Activated naive CD8-positive, alpha-beta T cell treated with anti-CD3 and anti-CD28 coated beads, Interleukin-2, amount 10 ng/mL, durations not matched to agents 7 days and 5 days (primary cell): ENCODE data around the gene DIAPH3. TPM values are rescaled to one million over a fixed set of nuclear protein-coding genes. Genes with fewer than 3 reads are reported as not detected.
"Not testable (repeated sequence)": the region's sequence is repeated elsewhere in the genome, so short reads cannot be mapped to it uniquely, and the experiment has no call there.

ENCODE experiments used
- ATAC-seq: fragments of 150-1000 bp; cut with Tn5 transposase; one replicate; pipeline ENCODE4 v1.10.0; 2021; ENCODE audit warnings: low read depth, moderate library complexity
- POLR2A ChIA-PET: fragments of 350-600 bp; sonication (Branson Sonifier 250); formaldehyde crosslinking; loops from one replicate; lab custom pipeline; 2021; ENCODE audit warnings: antibody characterized with exemption; lab: Charles Lee
- DNase-seq: peaks from one replicate; pipeline ENCODE4 v3.0.0; 2021
- H3K27ac Mint-ChIP-seq: one replicate; pipeline ENCODE4 v1.8.0; 2022; ENCODE audit warnings: mild to moderate bottlenecking, mixed read lengths
- H3K27me3 Mint-ChIP-seq: one replicate; pipeline ENCODE4 v1.8.0; 2022; ENCODE audit warnings: mild to moderate bottlenecking, moderate library complexity, mixed read lengths
- H3K36me3 Mint-ChIP-seq: one replicate; pipeline ENCODE4 v1.8.0; 2021; ENCODE audit warnings: mild to moderate bottlenecking, mixed read lengths
- H3K4me1 Mint-ChIP-seq: one replicate; pipeline ENCODE4 v1.8.0; 2021; ENCODE audit warnings: mixed read lengths
- H3K4me3 Mint-ChIP-seq: one replicate; pipeline ENCODE4 v1.8.0; 2022; ENCODE audit warnings: mild to moderate bottlenecking, moderate library complexity, mixed read lengths
- H3K9me3 Mint-ChIP-seq: one replicate; pipeline ENCODE4 v1.8.0; 2021; ENCODE audit warnings: mixed read lengths
- total RNA-seq, 2 experiments: library from RNA; stranded (reverse); gene quantifications; one replicate each; pipeline ENCODE4 v1.2.3, GENCODE V29; 2021

The DIAPH3 gene
- total RNA-seq, 2 experiments from 2014 or later = 16.2 to 18.3 TPM

DNA sequence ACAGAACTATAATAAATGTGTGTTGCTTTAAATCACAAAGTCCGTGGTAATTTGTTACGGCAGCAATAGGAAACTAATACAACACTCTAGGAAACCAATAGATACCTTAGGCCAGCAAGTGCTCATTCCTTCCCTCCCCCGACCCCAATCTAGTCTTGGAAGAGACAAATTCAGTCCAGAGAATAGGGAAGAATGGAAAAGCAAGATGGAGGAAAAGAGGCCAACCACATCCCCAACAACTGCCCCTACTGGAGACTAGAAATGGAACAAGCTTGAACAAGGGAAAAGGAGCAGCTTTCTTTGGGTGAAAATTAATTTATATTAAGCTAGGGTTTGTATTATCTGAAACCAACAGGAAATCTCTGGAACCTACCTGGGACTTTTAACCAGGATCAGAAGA is 54.4 kb downstream of the DIAPH3 start:
- Mint-ChIP-seq H3K36me3 (peaks cover 41% of the 10 kb centered on the region), H3K27me3 (no peaks in the 10 kb centered on the region), H3K27ac (no peak overlapping the region), H3K4me1 (peaks cover 3% of the 10 kb centered on the region), H3K9me3 (no peaks in the 10 kb centered on the region), H3K4me3 (no peak overlapping the region)
- ATAC-seq (no peak), DNase-seq (no peak)
- POLR2A ChIA-PET = no interaction called here

DNA sequence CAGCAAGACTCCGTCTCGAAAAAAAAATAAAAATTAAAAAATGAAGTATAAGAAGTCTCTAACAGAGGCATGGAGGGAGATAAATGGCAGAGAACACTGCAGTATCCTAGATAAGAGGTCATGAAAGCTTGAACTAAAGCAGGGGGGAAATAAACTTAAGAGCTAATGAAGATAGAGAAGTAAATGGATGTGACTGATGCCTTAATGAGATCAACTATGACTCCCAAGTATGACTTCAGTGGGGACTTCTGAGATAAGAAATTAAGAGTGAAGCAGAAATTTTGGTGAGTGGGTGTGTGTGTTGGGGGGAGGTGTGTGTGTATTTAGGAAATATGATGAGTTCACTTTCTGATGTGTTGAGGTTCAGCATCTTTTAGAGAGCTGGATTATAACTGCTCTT is 55.1 kb downstream of the DIAPH3 start:
- no peaks in the 10 kb centered on the region for H3K27me3 Mint-ChIP-seq
- H3K4me3 Mint-ChIP-seq = no peak overlapping the region
- H3K9me3 Mint-ChIP-seq = no peaks in the 10 kb centered on the region
- ATAC-seq (no peak), DNase-seq (no peak)
- POLR2A ChIA-PET = no interaction called here
- peaks cover 37% of the 10 kb centered on the region for H3K36me3 Mint-ChIP-seq
- no peak overlapping the region for H3K27ac Mint-ChIP-seq
- H3K4me1 Mint-ChIP-seq = peaks cover 3% of the 10 kb centered on the region

GRCh38 chr13:60099631-60100420 is 63.9 kb downstream of the DIAPH3 start:
- Mint-ChIP-seq H3K9me3 (no peaks in the 10 kb centered on the region), H3K27me3 (no peaks in the 10 kb centered on the region), H3K36me3 (peaks cover 25% of the 10 kb centered on the region), H3K27ac (no peak overlapping the region), H3K4me1 (peaks cover 4% of the 10 kb centered on the region), H3K4me3 (no peak overlapping the region)
- DNase-seq (no peak), ATAC-seq (no peak)
- POLR2A ChIA-PET = no interaction called here

DNA sequence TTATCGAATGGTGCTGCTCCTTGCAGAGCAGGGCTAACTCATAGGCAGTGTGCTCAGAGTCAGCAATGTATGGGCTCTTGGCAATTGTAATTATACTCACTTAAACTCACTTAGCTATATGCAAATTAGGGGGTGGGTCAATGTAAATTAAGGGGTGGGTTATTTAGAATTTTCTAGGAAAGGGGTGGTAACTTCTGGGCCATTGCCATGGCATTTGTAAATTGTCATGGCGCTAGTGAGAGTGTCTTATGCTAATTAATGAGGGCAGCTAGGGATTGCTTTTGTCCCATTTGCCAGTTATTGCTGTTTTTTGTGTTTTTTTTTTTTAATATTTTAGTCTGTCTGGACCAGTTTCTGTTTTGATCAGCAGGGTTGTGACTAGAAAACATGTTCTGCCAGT is 68.4 kb downstream of the DIAPH3 start:
- H3K4me1 Mint-ChIP-seq = peaks cover 4% of the 10 kb centered on the region

DNA sequence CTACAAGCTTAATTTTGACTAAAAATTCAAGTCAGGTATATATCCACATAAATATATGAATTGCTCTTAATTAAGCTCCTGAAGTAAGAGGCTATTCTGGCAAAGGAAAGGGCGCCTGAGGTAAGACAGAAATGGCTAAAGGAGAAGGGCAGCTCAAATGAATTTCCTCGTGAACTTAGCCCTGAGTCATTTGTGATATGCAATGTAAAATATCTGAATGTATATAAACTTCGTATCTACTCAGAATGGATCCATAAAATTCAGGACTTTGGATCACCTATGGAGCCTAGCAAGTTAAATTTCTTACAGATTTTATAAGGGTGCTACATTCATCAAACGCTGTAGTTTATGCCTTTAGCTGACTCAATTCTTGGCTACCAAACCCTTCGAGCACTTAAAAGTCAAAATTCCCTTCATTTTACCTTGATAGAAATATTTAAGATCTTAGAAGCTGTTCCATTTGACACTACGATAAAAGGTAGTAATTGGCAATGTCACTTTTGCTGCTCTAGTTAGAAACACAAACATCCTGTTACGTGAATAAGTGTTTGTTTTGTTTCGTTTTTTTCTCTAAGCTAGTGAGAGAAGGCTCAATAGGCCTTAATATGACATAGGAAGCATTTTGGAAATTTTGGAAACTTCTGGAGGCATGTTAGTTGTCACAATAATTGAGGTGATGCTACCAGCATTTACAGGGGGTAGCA is 69.2 kb downstream of the DIAPH3 start:
- POLR2A ChIA-PET = no interaction called here
- Mint-ChIP-seq H3K36me3 (peaks cover 25% of the 10 kb centered on the region), H3K4me3 (no peak overlapping the region), H3K27ac (no peak overlapping the region), H3K9me3 (no peaks in the 10 kb centered on the region), H3K27me3 (no peaks in the 10 kb centered on the region), H3K4me1 (peaks cover 1% of the 10 kb centered on the region)
- ATAC-seq (no peak), DNase-seq (no peak)

More for the DNA sequence above, 68.4 kb downstream of the DIAPH3 start:
- no peak overlapping the region for H3K4me3 Mint-ChIP-seq
- no peak for DNase-seq
- H3K27me3 Mint-ChIP-seq = no peaks in the 10 kb centered on the region
- H3K9me3 Mint-ChIP-seq = no peaks in the 10 kb centered on the region
- no peak for ATAC-seq
- H3K27ac Mint-ChIP-seq = no peak overlapping the region
- POLR2A ChIA-PET = no interaction called here
- peaks cover 25% of the 10 kb centered on the region for H3K36me3 Mint-ChIP-seq

DNA sequence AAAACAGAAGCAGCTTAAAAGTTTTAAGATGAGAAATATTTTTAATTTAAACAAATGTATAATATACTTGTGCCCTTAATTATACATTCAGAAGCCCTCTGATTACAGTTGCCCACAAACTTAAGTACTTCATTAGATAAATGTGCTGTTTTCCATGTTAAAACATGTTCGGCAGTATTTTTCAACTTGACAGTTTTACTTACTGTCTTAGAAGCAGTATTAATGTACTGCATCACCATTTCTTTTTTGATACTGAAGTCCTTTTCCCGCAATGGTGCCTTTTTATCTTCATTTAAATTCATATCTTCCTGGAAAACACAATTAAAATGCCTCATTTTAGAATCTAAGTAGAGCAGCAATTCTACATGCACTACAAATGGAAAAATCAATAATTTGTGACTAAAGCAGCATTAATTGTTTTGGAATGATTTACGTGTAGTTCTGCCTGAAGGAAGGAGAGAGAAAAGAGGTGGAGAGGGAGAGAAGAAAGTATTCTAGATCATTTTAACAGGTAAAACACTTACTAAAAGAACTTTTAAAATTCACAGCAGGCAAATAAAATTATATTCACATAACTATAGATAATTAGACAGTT is 70.2 kb downstream of the DIAPH3 start:
- POLR2A ChIA-PET = no interaction called here
- Mint-ChIP-seq H3K9me3 (no peaks in the 10 kb centered on the region), H3K27me3 (no peaks in the 10 kb centered on the region), H3K4me1 (peaks cover 2% of the 10 kb centered on the region), H3K4me3 (no peak overlapping the region), H3K27ac (no peak overlapping the region), H3K36me3 (peaks cover 27% of the 10 kb centered on the region)
- ATAC-seq = no peak
- DNase-seq = no peak

- no peak for ATAC-seq
- DNase-seq = no peak
- H3K9me3 Mint-ChIP-seq = no peaks in the 10 kb centered on the region
- H3K4me3 Mint-ChIP-seq = no peak overlapping the region
- H3K36me3 Mint-ChIP-seq = peaks cover 21% of the 10 kb centered on the region
- no peak overlapping the region for H3K27ac Mint-ChIP-seq
- POLR2A ChIA-PET = no interaction called here
- H3K4me1 Mint-ChIP-seq = peaks cover 2% of the 10 kb centered on the region
- H3K27me3 Mint-ChIP-seq = no peaks in the 10 kb centered on the region
Measured at GRCh38 chr13:60091573-60091972, 72.2 kb downstream of the DIAPH3 start.

DNA sequence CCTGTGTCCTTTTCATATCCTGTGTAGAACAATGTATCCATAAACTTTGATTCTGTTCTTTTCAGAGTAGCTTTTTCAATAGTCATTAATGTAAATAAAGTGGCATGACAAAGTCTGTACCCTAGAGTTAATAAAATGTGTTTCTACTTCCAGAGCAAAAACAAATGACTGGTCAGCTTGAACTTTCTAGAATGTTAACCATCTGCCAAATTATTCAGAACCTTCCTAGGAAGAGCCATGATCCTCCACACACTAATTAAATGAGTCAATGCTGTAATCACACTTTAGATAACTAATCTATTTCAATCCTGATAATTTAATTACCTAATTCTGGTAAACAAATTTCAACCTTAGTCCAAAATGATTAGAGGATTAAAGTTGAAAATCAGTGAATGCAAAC is 73.2 kb downstream of the DIAPH3 start:
- Mint-ChIP-seq H3K4me1 (peaks cover 2% of the 10 kb centered on the region), H3K4me3 (no peak overlapping the region), H3K27me3 (no peaks in the 10 kb centered on the region), H3K36me3 (peaks cover 21% of the 10 kb centered on the region), H3K27ac (no peak overlapping the region), H3K9me3 (no peaks in the 10 kb centered on the region)
- ATAC-seq (no peak), DNase-seq (no peak)
- POLR2A ChIA-PET = no interaction called here

GRCh38 chr13:60083780-60084179 is 79.9 kb downstream of the DIAPH3 start:
- H3K4me1 Mint-ChIP-seq, H3K27me3 Mint-ChIP-seq, H3K36me3 Mint-ChIP-seq, H3K9me3 Mint-ChIP-seq, POLR2A ChIA-PET, DNase-seq, ATAC-seq, H3K4me3 Mint-ChIP-seq, H3K27ac Mint-ChIP-seq: not testable (repeated sequence)

DNA sequence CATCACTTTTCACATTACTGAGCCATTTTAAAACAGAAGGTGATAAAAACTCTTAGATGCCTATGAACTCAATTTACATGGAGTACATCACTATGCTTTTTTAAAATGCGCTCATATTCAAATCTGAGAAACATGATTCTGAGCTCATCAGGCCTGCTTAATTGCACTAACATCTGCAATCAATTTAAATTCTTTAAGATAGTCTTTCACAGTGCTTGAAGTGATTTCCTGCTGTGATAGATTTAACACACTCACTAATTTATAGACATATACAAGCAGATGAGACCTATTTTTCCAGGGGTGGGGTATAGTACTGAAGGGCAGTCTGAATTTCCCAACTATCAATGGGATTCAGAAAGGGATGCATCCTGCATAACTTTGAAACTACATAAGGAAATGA is 82.9 kb downstream of the DIAPH3 start:
- Mint-ChIP-seq H3K9me3 (peaks cover 2% of the 10 kb centered on the region), H3K4me3 (no peak overlapping the region), H3K27ac (no peak overlapping the region), H3K36me3 (peaks cover 12% of the 10 kb centered on the region), H3K27me3 (no peaks in the 10 kb centered on the region), H3K4me1 (no peaks in the 10 kb centered on the region)
- POLR2A ChIA-PET = no interaction called here
- ATAC-seq = no peak
- DNase-seq = no peak

- H3K27ac Mint-ChIP-seq = no peak overlapping the region
- no peak for DNase-seq
- no peak for ATAC-seq
- H3K4me1 Mint-ChIP-seq = no peaks in the 10 kb centered on the region
- H3K27me3 Mint-ChIP-seq = no peaks in the 10 kb centered on the region
- H3K36me3 Mint-ChIP-seq = peaks cover 15% of the 10 kb centered on the region
- POLR2A ChIA-PET = no interaction called here
- peaks cover 2% of the 10 kb centered on the region for H3K9me3 Mint-ChIP-seq
- H3K4me3 Mint-ChIP-seq = no peak overlapping the region
Measured at GRCh38 chr13:60078226-60078625, 85.5 kb downstream of the DIAPH3 start.

DNA sequence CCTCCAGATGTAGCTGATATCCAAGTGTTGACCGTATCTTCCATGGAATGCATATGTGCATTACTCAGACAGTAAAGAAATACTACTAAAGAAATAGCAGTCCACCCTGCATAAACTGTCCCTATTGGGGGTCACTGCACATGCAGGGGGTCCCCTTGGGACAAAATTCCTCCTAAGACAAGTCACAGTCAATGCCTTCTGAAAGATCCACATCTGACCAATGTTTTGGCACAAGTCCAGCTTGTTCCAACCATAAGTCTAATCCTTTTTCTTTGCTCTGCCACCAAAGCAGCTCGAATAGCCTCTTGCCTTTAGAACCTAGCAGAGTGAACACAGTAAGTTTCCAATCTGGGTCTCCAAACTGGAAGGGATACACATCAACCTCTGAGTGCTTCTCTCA is 87.9 kb downstream of the DIAPH3 start:
- peaks cover 18% of the 10 kb centered on the region for H3K36me3 Mint-ChIP-seq
- no peaks in the 10 kb centered on the region for H3K4me1 Mint-ChIP-seq
- no peak overlapping the region for H3K27ac Mint-ChIP-seq
- H3K27me3 Mint-ChIP-seq = no peaks in the 10 kb centered on the region
- ATAC-seq (no peak), DNase-seq (no peak)
- no peaks in the 10 kb centered on the region for H3K9me3 Mint-ChIP-seq
- no peak overlapping the region for H3K4me3 Mint-ChIP-seq
- POLR2A ChIA-PET = no interaction called here

GRCh38 chr13:60074397-60074796 is 89.3 kb downstream of the DIAPH3 start:
- Mint-ChIP-seq H3K27me3 (no peaks in the 10 kb centered on the region), H3K9me3 (no peaks in the 10 kb centered on the region), H3K27ac (no peak overlapping the region), H3K36me3 (peaks cover 20% of the 10 kb centered on the region), H3K4me3 (no peak overlapping the region), H3K4me1 (no peaks in the 10 kb centered on the region)
- POLR2A ChIA-PET = no interaction called here
- DNase-seq (no peak), ATAC-seq (no peak)

DNA sequence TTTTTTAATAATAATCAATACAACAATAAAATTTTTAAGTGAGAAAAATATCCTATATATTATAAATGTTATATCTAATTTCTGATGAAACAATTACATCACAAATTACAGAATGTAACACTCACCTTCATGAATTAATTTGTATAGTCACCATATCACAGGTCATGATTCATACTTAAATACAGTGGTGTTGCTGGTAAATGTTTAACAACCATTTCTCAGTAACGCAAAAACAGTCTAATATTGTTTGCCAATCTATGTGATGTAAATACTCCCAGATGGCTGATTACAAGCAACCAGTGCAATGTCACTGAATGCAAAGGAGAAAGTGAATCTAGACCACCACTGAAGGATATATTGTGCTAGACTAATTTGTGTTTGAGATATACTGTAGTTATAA is 97.5 kb downstream of the DIAPH3 start:
- Mint-ChIP-seq H3K9me3 (no peaks in the 10 kb centered on the region), H3K4me1 (peaks cover 1% of the 10 kb centered on the region), H3K4me3 (no peak overlapping the region), H3K27me3 (no peaks in the 10 kb centered on the region), H3K27ac (no peak overlapping the region), H3K36me3 (peaks cover 14% of the 10 kb centered on the region)
- DNase-seq = no peak
- no peak for ATAC-seq
- POLR2A ChIA-PET = no interaction called here
